ENCODE data around the gene KLRG1. TPM values are rescaled to one million over a fixed set of nuclear protein-coding genes. Genes with fewer than 3 reads are reported as not detected.
A peak's percentile ranks its signal among the peaks of the same experiment; 100 is the strongest.

KLRG1 gene
- total and polyA plus RNA-seq, 4 donors = 0.95 to 2.8 (median 2.6) TPM

- TF ChIP-seq ATF3 (IDR thresholded peaks at IDR 0.05) = no peak
Measured at GRCh38 chr12:8941691-8942478, 47.5 kb upstream of the KLRG1 start (continued).

- Histone ChIP-seq H3K36me3 (ENCODE audit: control insufficient read depth in 4 of 4, insufficient read depth in 3 of 4, low read depth in 1 of 4, low read length in 3 of 4) (peaks cover 11 to 44% (median 39%) of the 10 kb centered on the region in 4 donors), H3K9ac (ENCODE audit: low read depth in 1 of 2, low read length in 2 of 2) (no peak overlapping the region), H3K4me1 (ENCODE audit: control insufficient read depth in 4 of 4, insufficient read depth in 4 of 4, low read length in 3 of 4) (peaks cover 0 to 25% (median 22%) of the 10 kb centered on the region in 4 donors), H3K9me3 (ENCODE audit: control insufficient read depth in 4 of 4, low read length in 3 of 4) (no peaks in the 10 kb centered on the region), H3K27me3 (ENCODE audit: control insufficient read depth in 4 of 4, insufficient read depth in 4 of 4, low read length in 3 of 4) (no peaks in the 10 kb centered on the region), H3K4me3 (ENCODE audit: low read depth in 1 of 3, low read length in 3 of 3) (no peak overlapping the region), H3K27ac (ENCODE audit: low read depth in 1 of 2, low read length in 2 of 2) (no peak overlapping the region)
- no peak for TF ChIP-seq RXRA (IDR thresholded peaks at IDR 0.05)
- TF ChIP-seq HNF4G (IDR thresholded peaks at IDR 0.05) = no peak
- no peak for TF ChIP-seq HNF4A (conservative IDR thresholded peaks at IDR 0.05)
- TF ChIP-seq EGR1 (IDR thresholded peaks at IDR 0.05; ENCODE audit: low read depth in 2 of 2) = no peak
- TF ChIP-seq FOXA2 (IDR thresholded peaks at IDR 0.05) = no peak
- TF ChIP-seq, protein P1, sequence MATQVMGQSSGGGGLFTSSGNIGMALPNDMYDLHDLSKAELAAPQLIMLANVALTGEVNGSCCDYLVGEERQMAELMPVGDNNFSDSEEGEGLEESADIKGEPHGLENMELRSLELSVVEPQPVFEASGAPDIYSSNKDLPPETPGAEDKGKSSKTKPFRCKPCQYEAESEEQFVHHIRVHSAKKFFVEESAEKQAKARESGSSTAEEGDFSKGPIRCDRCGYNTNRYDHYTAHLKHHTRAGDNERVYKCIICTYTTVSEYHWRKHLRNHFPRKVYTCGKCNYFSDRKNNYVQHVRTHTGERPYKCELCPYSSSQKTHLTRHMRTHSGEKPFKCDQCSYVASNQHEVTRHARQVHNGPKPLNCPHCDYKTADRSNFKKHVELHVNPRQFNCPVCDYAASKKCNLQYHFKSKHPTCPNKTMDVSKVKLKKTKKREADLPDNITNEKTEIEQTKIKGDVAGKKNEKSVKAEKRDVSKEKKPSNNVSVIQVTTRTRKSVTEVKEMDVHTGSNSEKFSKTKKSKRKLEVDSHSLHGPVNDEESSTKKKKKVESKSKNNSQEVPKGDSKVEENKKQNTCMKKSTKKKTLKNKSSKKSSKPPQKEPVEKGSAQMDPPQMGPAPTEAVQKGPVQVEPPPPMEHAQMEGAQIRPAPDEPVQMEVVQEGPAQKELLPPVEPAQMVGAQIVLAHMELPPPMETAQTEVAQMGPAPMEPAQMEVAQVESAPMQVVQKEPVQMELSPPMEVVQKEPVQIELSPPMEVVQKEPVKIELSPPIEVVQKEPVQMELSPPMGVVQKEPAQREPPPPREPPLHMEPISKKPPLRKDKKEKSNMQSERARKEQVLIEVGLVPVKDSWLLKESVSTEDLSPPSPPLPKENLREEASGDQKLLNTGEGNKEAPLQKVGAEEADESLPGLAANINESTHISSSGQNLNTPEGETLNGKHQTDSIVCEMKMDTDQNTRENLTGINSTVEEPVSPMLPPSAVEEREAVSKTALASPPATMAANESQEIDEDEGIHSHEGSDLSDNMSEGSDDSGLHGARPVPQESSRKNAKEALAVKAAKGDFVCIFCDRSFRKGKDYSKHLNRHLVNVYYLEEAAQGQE (IDR thresholded peaks at IDR 0.05) = no peak
- no peak for TF ChIP-seq RAD21 (IDR thresholded peaks at IDR 0.05)
- TF ChIP-seq FOXA1 (IDR thresholded peaks at IDR 0.05) = no peak
- TF ChIP-seq, protein P2, sequence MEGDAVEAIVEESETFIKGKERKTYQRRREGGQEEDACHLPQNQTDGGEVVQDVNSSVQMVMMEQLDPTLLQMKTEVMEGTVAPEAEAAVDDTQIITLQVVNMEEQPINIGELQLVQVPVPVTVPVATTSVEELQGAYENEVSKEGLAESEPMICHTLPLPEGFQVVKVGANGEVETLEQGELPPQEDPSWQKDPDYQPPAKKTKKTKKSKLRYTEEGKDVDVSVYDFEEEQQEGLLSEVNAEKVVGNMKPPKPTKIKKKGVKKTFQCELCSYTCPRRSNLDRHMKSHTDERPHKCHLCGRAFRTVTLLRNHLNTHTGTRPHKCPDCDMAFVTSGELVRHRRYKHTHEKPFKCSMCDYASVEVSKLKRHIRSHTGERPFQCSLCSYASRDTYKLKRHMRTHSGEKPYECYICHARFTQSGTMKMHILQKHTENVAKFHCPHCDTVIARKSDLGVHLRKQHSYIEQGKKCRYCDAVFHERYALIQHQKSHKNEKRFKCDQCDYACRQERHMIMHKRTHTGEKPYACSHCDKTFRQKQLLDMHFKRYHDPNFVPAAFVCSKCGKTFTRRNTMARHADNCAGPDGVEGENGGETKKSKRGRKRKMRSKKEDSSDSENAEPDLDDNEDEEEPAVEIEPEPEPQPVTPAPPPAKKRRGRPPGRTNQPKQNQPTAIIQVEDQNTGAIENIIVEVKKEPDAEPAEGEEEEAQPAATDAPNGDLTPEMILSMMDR (IDR thresholded peaks at IDR 0.05; ENCODE audit: low read depth, low read length, missing input control) = no peak
- 93% methylated on average over 10 of the region's 10 CpGs for WGBS
- no peak for DNase-seq (ENCODE audit: low spot score)
Measured at GRCh38 chr12:8943565-8944186, 45.7 kb upstream of the KLRG1 start.

- Histone ChIP-seq H3K4me3 (ENCODE audit: low read depth in 1 of 3, low read length in 3 of 3) (no peak overlapping the region), H3K9me3 (ENCODE audit: control insufficient read depth in 4 of 4, low read length in 3 of 4) (no peaks in the 10 kb centered on the region), H3K9ac (ENCODE audit: low read depth in 1 of 2, low read length in 2 of 2) (no peak overlapping the region), H3K27ac (ENCODE audit: low read depth in 1 of 2, low read length in 2 of 2) (no peak overlapping the region), H3K36me3 (ENCODE audit: control insufficient read depth in 4 of 4, insufficient read depth in 3 of 4, low read depth in 1 of 4, low read length in 3 of 4) (peaks cover 11 to 39% (median 34%) of the 10 kb centered on the region in 4 donors), H3K27me3 (ENCODE audit: control insufficient read depth in 4 of 4, insufficient read depth in 4 of 4, low read length in 3 of 4) (no peaks in the 10 kb centered on the region), H3K4me1 (ENCODE audit: control insufficient read depth in 4 of 4, insufficient read depth in 4 of 4, low read length in 3 of 4) (peaks cover 0 to 34% (median 26%) of the 10 kb centered on the region in 4 donors)
- DNase-seq (ENCODE audit: low spot score) = no peak
- 27% methylated on average over 1 of the region's 1 CpG for whole genome bisulfite sequencing
- TF ChIP-seq RXRA (IDR thresholded peaks at IDR 0.05) (peak; percentile 20 to 27), NR2F2 (IDR thresholded peaks at IDR 0.05) (no peak), SP1 (IDR thresholded peaks at IDR 0.05) (peak; percentile 31), JUND (IDR thresholded peaks at IDR 0.05) (no peak), HNF4A (conservative IDR thresholded peaks at IDR 0.05) (peak; percentile 59 to 69), GABPA (IDR thresholded peaks at IDR 0.05 in 1 of 2, conservative IDR thresholded peaks at IDR 0.05 in 1 of 2) (no peak)
Measured at GRCh38 chr12:8946733-8947132, 42.6 kb upstream of the KLRG1 start.

Data from liver (tissue), 9 donors.